CD4-positive, alpha-beta T cell (primary cell): Measurements from ENCODE around the gene OR52B4. TPM values are rescaled to one million over a fixed set of nuclear protein-coding genes. Genes with fewer than 3 reads are reported as not detected.

ENCODE experiments used
- ATAC-seq: fragments of 200-7000 bp; cut with Tn5 transposase; one replicate; pipeline ENCODE4 v1.10.0; 2022; ENCODE audit warnings: mild to moderate bottlenecking; ENCODE audit not compliant: poor library complexity
- CTCF ChIA-PET: fragments of 350-600 bp; sonication (Branson Sonifier 250); formaldehyde crosslinking; loops from one replicate; lab custom pipeline; 2021; ENCODE audit warnings: antibody characterized with exemption, inconsistent platforms; lab: Charles Lee
- POLR2A ChIA-PET: fragments of 350-600 bp; sonication (Branson Sonifier 250); formaldehyde crosslinking; loops from one replicate; lab custom pipeline; 2021; ENCODE audit warnings: antibody characterized with exemption, inconsistent platforms; lab: Charles Lee
- DNase-seq, 14 experiments: peaks; one replicate each; pipeline ENCODE4 v3.0.0-alpha.2; 2013 to 2020; ENCODE audit warnings: mixed read lengths in 2 of 14
- H3K27ac ChIP-seq, 2 donors: one replicate each; pipeline versions ENCODE4 v1.5.1 to v1.7.0; 2013; ENCODE audit warnings: low read length in 2 of 2, low read depth in 1 of 2, mild to moderate bottlenecking in 1 of 2
- H3K27me3 ChIP-seq, 2 experiments: 1 replicate in 1 of 2; 2 replicates in 1 of 2; pipeline versions ENCODE4 v1.6.1 to v1.7.0; 2013; ENCODE audit warnings: low read length in 2 of 2, control low read depth in 1 of 2, mild to moderate bottlenecking in 1 of 2, moderate library complexity in 1 of 2; ENCODE audit not compliant: insufficient read depth in 2 of 2, control insufficient read depth in 1 of 2
- H3K36me3 ChIP-seq: one replicate; pipeline ENCODE4 v1.6.1; 2013; ENCODE audit warnings: low read length, control low read depth; ENCODE audit not compliant: insufficient read depth
- H3K4me1 ChIP-seq: one replicate; pipeline ENCODE4 v1.6.1; 2013; ENCODE audit warnings: low read length, control low read depth; ENCODE audit not compliant: insufficient read depth
- H3K4me3 ChIP-seq: one replicate; pipeline ENCODE4 v1.5.1; 2013; ENCODE audit warnings: mild to moderate bottlenecking, low read length, moderate library complexity
- H3K9me3 ChIP-seq, 2 experiments: 1 replicate in 1 of 2; 2 replicates in 1 of 2; pipeline versions ENCODE4 v1.6.1 to v1.7.0; 2013; ENCODE audit warnings: low read length in 2 of 2, mild to moderate bottlenecking in 2 of 2, control low read depth in 1 of 2, moderate library complexity in 1 of 2; ENCODE audit not compliant: control insufficient read depth in 1 of 2, insufficient read depth in 1 of 2
- H3K27ac Mint-ChIP-seq: one replicate; pipeline ENCODE4 v1.8.0; 2020; ENCODE audit warnings: mixed read lengths
- H3K27me3 Mint-ChIP-seq: one replicate; pipeline ENCODE4 v1.8.0; 2021; ENCODE audit warnings: mixed read lengths
- H3K36me3 Mint-ChIP-seq: one replicate; pipeline ENCODE4 v1.8.0; 2021; ENCODE audit warnings: low read depth, mixed read lengths
- H3K4me1 Mint-ChIP-seq: one replicate; pipeline ENCODE4 v1.8.0; 2021; ENCODE audit warnings: low read depth, mixed read lengths
- H3K4me3 Mint-ChIP-seq: one replicate; pipeline ENCODE4 v1.8.0; 2020; ENCODE audit warnings: mild to moderate bottlenecking, mixed read lengths
- H3K9me3 Mint-ChIP-seq: one replicate; pipeline ENCODE4 v1.8.0; 2020; ENCODE audit warnings: mixed read lengths
- CTCF ChIP-seq: fragments of 200-600 bp; IDR thresholded peaks from one replicate; pipeline ENCODE4 v1.8.0; 2022; ENCODE audit warnings: antibody characterized with exemption, mild to moderate bottlenecking
- intact Hi-C, 2 experiments: fragments of 100-400 bp; cut with DNase I in 1 of 2; cut with micrococcal nuclease in 1 of 2; formaldehyde crosslinking; loops; one replicate each; pipeline versions ENCODE4 v1.15.1 to v1.9.0; 2023 to 2025; cut with DNase I, micrococcal nuclease
- total RNA-seq, 174 experiments: library from RNA in 2 of 174; stranded (reverse) in 2 of 174; gene quantifications; one replicate each; pipeline ENCODE4 v1.2.3 and lab custom pipeline; 2021 to 2026

The OR52B4 gene
- total RNA-seq, 2 experiments from 2014 or later: not detected

- no peak for DNase-seq
- H3K36me3 Mint-ChIP-seq: peaks cover 81% of the 10 kb centered on the region
- Histone ChIP-seq H3K36me3 (peaks cover 64% of the 10 kb centered on the region), H3K4me3 (no peak overlapping the region), H3K9me3 (no peaks in the 10 kb centered on the region), H3K4me1 (no peaks in the 10 kb centered on the region), H3K27ac (no peak overlapping the region), H3K27me3 (no peaks in the 10 kb centered on the region)
- no peaks in the 10 kb centered on the region for H3K9me3 Mint-ChIP-seq
- no peaks in the 10 kb centered on the region for H3K27me3 Mint-ChIP-seq
- peaks cover 18% of the 10 kb centered on the region for H3K4me1 Mint-ChIP-seq
- ChIA-PET CTCF (no interaction called here), POLR2A (no interaction called here)
- H3K27ac Mint-ChIP-seq: no peak overlapping the region
- ATAC-seq: no peak
- no peak overlapping the region for H3K4me3 Mint-ChIP-seq
- intact Hi-C loops: no loop called here
- no peak for TF ChIP-seq CTCF
Measured at GRCh38 chr11:4385978-4386740, 18.0 kb upstream of the OR52B4 start.

- H3K4me1 Mint-ChIP-seq: no peaks in the 10 kb centered on the region
- Histone ChIP-seq H3K9me3 (no peaks in the 10 kb centered on the region), H3K27ac (no peak overlapping the region), H3K4me1 (no peaks in the 10 kb centered on the region), H3K36me3 (peaks cover 30% of the 10 kb centered on the region), H3K4me3 (no peak overlapping the region), H3K27me3 (no peaks in the 10 kb centered on the region)
- no peak for DNase-seq
- no peak for ATAC-seq
- CTCF ChIA-PET: no interaction called here
- H3K27me3 Mint-ChIP-seq: no peaks in the 10 kb centered on the region
- no peaks in the 10 kb centered on the region for H3K9me3 Mint-ChIP-seq
- TF ChIP-seq CTCF: no peak
- H3K27ac Mint-ChIP-seq: no peak overlapping the region
- peaks cover 41% of the 10 kb centered on the region for H3K36me3 Mint-ChIP-seq
- intact Hi-C loops: no loop called here
- POLR2A ChIA-PET: no interaction called here
- H3K4me3 Mint-ChIP-seq: no peak overlapping the region
Measured at GRCh38 chr11:4381901-4382300, 13.7 kb upstream of the OR52B4 start.

- no peaks in the 10 kb centered on the region for H3K36me3 ChIP-seq
- H3K36me3 Mint-ChIP-seq: no peaks in the 10 kb centered on the region
- H3K27me3 ChIP-seq: no peaks in the 10 kb centered on the region
- no peaks in the 10 kb centered on the region for H3K9me3 ChIP-seq
- CTCF ChIA-PET: no interaction called here
- no peaks in the 10 kb centered on the region for H3K27me3 Mint-ChIP-seq
- DNase-seq: no peak
- no peak overlapping the region for H3K4me3 ChIP-seq
- no peaks in the 10 kb centered on the region for H3K9me3 Mint-ChIP-seq
- no peak for ATAC-seq
- TF ChIP-seq CTCF: no peak
- no peaks in the 10 kb centered on the region for H3K4me1 Mint-ChIP-seq
- intact Hi-C loops: no loop called here
- H3K27ac ChIP-seq: no peak overlapping the region
- H3K27ac Mint-ChIP-seq: no peak overlapping the region
- H3K4me3 Mint-ChIP-seq: no peak overlapping the region
- POLR2A ChIA-PET: no interaction called here
- no peaks in the 10 kb centered on the region for H3K4me1 ChIP-seq
Measured at GRCh38 chr11:4375431-4376140, 7.4 kb upstream of the OR52B4 start.
